ENCODE results near the gene AMPD3. TPM values are rescaled to one million over a fixed set of nuclear protein-coding genes. Genes with fewer than 3 reads are reported as not detected.

The AMPD3 gene
- polyA plus RNA-seq, 1 donor from 2014 or later: not detected

GRCh38 chr11:10480026-10480425, 25.0 kb downstream of the AMPD3 start:
- Histone ChIP-seq H3F3A (ENCODE audit: insufficient read depth, low read length, poor library complexity, severe bottlenecking) (no peaks in the 10 kb centered on the region), H3K9me3 (ENCODE audit: low read length) (no peaks in the 10 kb centered on the region), H3K9me2 (ENCODE audit: insufficient read depth, low read length) (no peaks in the 10 kb centered on the region), H3K36me3 (ENCODE audit: insufficient read depth, low read length) (no peaks in the 10 kb centered on the region), H3K9ac (ENCODE audit: low read length) (no peak overlapping the region), H3K4me3 (ENCODE audit: low read length) (no peak overlapping the region), H4K20me1 (ENCODE audit: insufficient read depth) (no peaks in the 10 kb centered on the region), H3K27me3 (ENCODE audit: insufficient read depth, low read depth, low read length) (no peaks in the 10 kb centered on the region), H3K4me2 (ENCODE audit: low read length) (no peak overlapping the region), H3K27ac (ENCODE audit: low read length) (no peak overlapping the region), H2AFZ (ENCODE audit: low read depth, low read length) (no peak overlapping the region), H3K79me2 (replicated peaks; ENCODE audit: insufficient read depth, low read length) (no peaks in the 10 kb centered on the region)
- TF ChIP-seq SMC3 (conservative IDR thresholded peaks at IDR 0.05; ENCODE audit: poor library complexity) (no peak), POLR2AphosphoS5 (IDR thresholded peaks at IDR 0.05) (no peak), EP300 (conservative IDR thresholded peaks at IDR 0.05; ENCODE audit: poor library complexity, severe bottlenecking) (no peak), EZH2 (IDR thresholded peaks at IDR 0.05; ENCODE audit: borderline replicate concordance, insufficient read depth, low read length, poor library complexity, severe bottlenecking) (no peak), TAF1 (IDR thresholded peaks at IDR 0.05; ENCODE audit: low read depth) (no peak), RAD21 (conservative IDR thresholded peaks at IDR 0.05) (no peak), MXI1 (conservative IDR thresholded peaks at IDR 0.05; ENCODE audit: poor library complexity, severe bottlenecking) (no peak), REST (IDR thresholded peaks at IDR 0.05; ENCODE audit: borderline replicate concordance) (no peak)
- TF ChIP-seq, protein P1, sequence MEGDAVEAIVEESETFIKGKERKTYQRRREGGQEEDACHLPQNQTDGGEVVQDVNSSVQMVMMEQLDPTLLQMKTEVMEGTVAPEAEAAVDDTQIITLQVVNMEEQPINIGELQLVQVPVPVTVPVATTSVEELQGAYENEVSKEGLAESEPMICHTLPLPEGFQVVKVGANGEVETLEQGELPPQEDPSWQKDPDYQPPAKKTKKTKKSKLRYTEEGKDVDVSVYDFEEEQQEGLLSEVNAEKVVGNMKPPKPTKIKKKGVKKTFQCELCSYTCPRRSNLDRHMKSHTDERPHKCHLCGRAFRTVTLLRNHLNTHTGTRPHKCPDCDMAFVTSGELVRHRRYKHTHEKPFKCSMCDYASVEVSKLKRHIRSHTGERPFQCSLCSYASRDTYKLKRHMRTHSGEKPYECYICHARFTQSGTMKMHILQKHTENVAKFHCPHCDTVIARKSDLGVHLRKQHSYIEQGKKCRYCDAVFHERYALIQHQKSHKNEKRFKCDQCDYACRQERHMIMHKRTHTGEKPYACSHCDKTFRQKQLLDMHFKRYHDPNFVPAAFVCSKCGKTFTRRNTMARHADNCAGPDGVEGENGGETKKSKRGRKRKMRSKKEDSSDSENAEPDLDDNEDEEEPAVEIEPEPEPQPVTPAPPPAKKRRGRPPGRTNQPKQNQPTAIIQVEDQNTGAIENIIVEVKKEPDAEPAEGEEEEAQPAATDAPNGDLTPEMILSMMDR (IDR thresholded peaks at IDR 0.05; ENCODE audit: poor library complexity, severe bottlenecking): no peak

GRCh38 chr11:10480760-10481159, 25.7 kb downstream of the AMPD3 start:
- H3K27me3 ChIP-seq (ENCODE audit: insufficient read depth, low read depth, low read length): no peaks in the 10 kb centered on the region
- H3K9me2 ChIP-seq (ENCODE audit: insufficient read depth, low read length): no peaks in the 10 kb centered on the region
- H3K9ac ChIP-seq (ENCODE audit: low read length): no peak overlapping the region
- no peaks in the 10 kb centered on the region for H3F3A ChIP-seq (ENCODE audit: insufficient read depth, low read length, poor library complexity, severe bottlenecking)
- no peak overlapping the region for H3K27ac ChIP-seq (ENCODE audit: low read length)
- no peaks in the 10 kb centered on the region for H3K9me3 ChIP-seq (ENCODE audit: low read length)
- no peak overlapping the region for H2AFZ ChIP-seq (ENCODE audit: low read depth, low read length)
- no peaks in the 10 kb centered on the region for H4K20me1 ChIP-seq (ENCODE audit: insufficient read depth)
- H3K79me2 ChIP-seq (replicated peaks; ENCODE audit: insufficient read depth, low read length): no peaks in the 10 kb centered on the region
- no peak overlapping the region for H3K4me2 ChIP-seq (ENCODE audit: low read length)
- H3K4me3 ChIP-seq (ENCODE audit: low read length): no peak overlapping the region
- TF ChIP-seq RAD21 (conservative IDR thresholded peaks at IDR 0.05) (no peak), POLR2AphosphoS5 (IDR thresholded peaks at IDR 0.05) (no peak), EP300 (conservative IDR thresholded peaks at IDR 0.05; ENCODE audit: poor library complexity, severe bottlenecking) (no peak), MXI1 (conservative IDR thresholded peaks at IDR 0.05; ENCODE audit: poor library complexity, severe bottlenecking) (no peak), REST (IDR thresholded peaks at IDR 0.05; ENCODE audit: borderline replicate concordance) (no peak), TAF1 (IDR thresholded peaks at IDR 0.05; ENCODE audit: low read depth) (no peak), EZH2 (IDR thresholded peaks at IDR 0.05; ENCODE audit: borderline replicate concordance, insufficient read depth, low read length, poor library complexity, severe bottlenecking) (no peak), SMC3 (conservative IDR thresholded peaks at IDR 0.05; ENCODE audit: poor library complexity) (no peak)
- TF ChIP-seq, protein P1 (IDR thresholded peaks at IDR 0.05; ENCODE audit: poor library complexity, severe bottlenecking): no peak
- H3K36me3 ChIP-seq (ENCODE audit: insufficient read depth, low read length): no peaks in the 10 kb centered on the region

All from neural cell (in vitro differentiated cells).